Pancreas (tissue), 10 donors: ENCODE measurements around the gene KCNG2. TPM values are rescaled to one million over a fixed set of nuclear protein-coding genes. Genes with fewer than 3 reads are reported as not detected.
"Not testable (repeated sequence)": the region's sequence is repeated elsewhere in the genome, so short reads cannot be mapped to it uniquely, and the experiment has no call there.

Experiments
- ATAC-seq, 4 donors: fragments of 200-7000 bp; cut with Tn5 transposase; one replicate each; pipeline versions ENCODE4 v1.8.0 to v1.9.1; 2020; ENCODE audit warnings: mild to moderate bottlenecking in 4 of 4, moderate library complexity in 4 of 4
- DNase-seq, 6 donors: peaks; one replicate each; pipeline ENCODE4 v3.0.0-alpha.2; 2020
- FAIRE-seq: peaks from 2 replicates; lab custom pipeline; 2012; peaks lifted over from hg19 to GRCh38; lab: Jason Lieb, UNC
- H3K27ac ChIP-seq, 4 donors: fragments of 200-600 bp; sonication (generic); 1 replicate in 3 of 4; 2 replicates in 1 of 4; pipeline versions ENCODE4 v1.5.0 to v1.8.0; 2020
- H3K27me3 ChIP-seq, 4 donors: fragments of 200-600 bp; one replicate each; pipeline ENCODE4 v1.8.0; 2021
- H3K36me3 ChIP-seq, 3 donors: fragments of 200-600 bp; sonication (generic) in 1 of 3; one replicate each; pipeline versions ENCODE4 v1.5.0 to v1.8.0; 2020 to 2021
- H3K4me1 ChIP-seq, 3 donors: fragments of 200-600 bp; one replicate each; pipeline ENCODE4 v1.8.0; 2021
- H3K4me3 ChIP-seq, 4 donors: fragments of 200-600 bp; sonication (generic) in 2 of 4; one replicate each; pipeline versions ENCODE4 v1.5.0 to v1.8.0; 2020 to 2021
- H3K9me3 ChIP-seq, 4 donors: fragments of 200-600 bp; one replicate each; pipeline ENCODE4 v1.8.0; 2021
- CTCF ChIP-seq, 4 donors: fragments of 200-600 bp; sonication (generic) in 3 of 4; IDR thresholded peaks; one replicate each; pipeline versions ENCODE4 v1.5.0 to v1.8.0; 2021; ENCODE audit warnings: antibody characterized with exemption in 4 of 4
- WGBS, 2 donors: extraction: QIAGEN DNeasy Blood & Tissue Kit; methylation state at CpG; one replicate each; pipeline ENCODE4 v1.1.7; 2013; 5-methylcytosine and 5-hydroxymethylcytosine counted together
- intact Hi-C, 3 donors: fragments of 100-400 bp; cut with DNase I; formaldehyde crosslinking; loops; one replicate each; pipeline versions ENCODE4 v1.11.1 to v1.14.2; 2022
- polyA plus RNA-seq, 2 donors: library from polyadenylated mRNA; stranded (reverse); fragments of 200-250 nt; gene quantifications; one replicate each; pipeline ENCODE4 v1.2.3, GENCODE V29; 2013
- total RNA-seq, 6 donors: library from RNA; stranded (reverse); fragmentation: NEBNext Ultra II Directional in 4 of 6; extraction: Animal tissue kit (Norgen Biotek cat#: 25700) in 4 of 6; gene quantifications; one replicate each; pipeline versions ENCODE4 v1.2.1 to v1.2.4, GENCODE V29; 2021 to 2023
- donor health status: healthy with polysubstance abuse.
- donor health status: DM: no; HTN: no; CAD: no; lungs with moderate emphysema.
- donor health status: DM: no; HTN: no; CAD: no.
- donor health status: control.
- donor health status: control.
- donor health status: Bipolar disorder and iron deficiency.
- donor health status: DM: yes; HTN: yes; CAD: no.
- donor health status: DM: no; HTN: no; CAD: no.
- donor health status: DM: no; HTN: no; CAD: no.
- donor health status: DM: yes; HTN: yes; CAD: no.

Gene KCNG2
- total and polyA plus RNA-seq, 8 donors: 0.12 to 0.22 (median 0.13) TPM; not detected in 5

- Histone ChIP-seq H3K4me1 (no peaks in the 10 kb centered on the region), H3K27me3 (no peaks in the 10 kb centered on the region), H3K27ac (no peak overlapping the region), H3K4me3 (no peak overlapping the region), H3K9me3 (no peaks in the 10 kb centered on the region), H3K36me3 (no peaks in the 10 kb centered on the region)
- DNase-seq: peak in 2 of 6 donors; percentile 49 to 55
- intact Hi-C loops: no loop called here
- FAIRE-seq: no peak
- ATAC-seq: no peak
- 59 to 71% methylated on average over 59 to 74 of the region's 74 CpGs for WGBS, 2 donors
- no peak for TF ChIP-seq CTCF (IDR thresholded peaks at IDR 0.05)
These were observed 66.4 kb downstream of the KCNG2 start for GRCh38 chr18:79864006-79864725.

- H3K27me3 ChIP-seq, DNase-seq, FAIRE-seq, H3K9me3 ChIP-seq, intact Hi-C loops, H3K4me3 ChIP-seq, H3K27ac ChIP-seq, ATAC-seq, H3K4me1 ChIP-seq, H3K36me3 ChIP-seq: not testable (repeated sequence)
- 79 to 90% methylated on average over 4 of the region's 4 CpGs for WGBS, 2 donors
These were observed 67.2 kb downstream of the KCNG2 start for GRCh38 chr18:79864955-79865354.

- H3K27ac ChIP-seq, H3K9me3 ChIP-seq, FAIRE-seq, H3K4me1 ChIP-seq, H3K36me3 ChIP-seq, intact Hi-C loops, ATAC-seq, H3K4me3 ChIP-seq, H3K27me3 ChIP-seq, DNase-seq: not testable (repeated sequence)
- 51 to 55% methylated on average over 3 of the region's 3 CpGs for WGBS, 2 donors
These were observed 68.2 kb downstream of the KCNG2 start for GRCh38 chr18:79865951-79866350.

- H3K4me3 ChIP-seq: no peak overlapping the region
- intact Hi-C loops: no loop called here
- FAIRE-seq: no peak
- no peaks in the 10 kb centered on the region for H3K9me3 ChIP-seq
- no peak for ATAC-seq
- H3K36me3 ChIP-seq: no peaks in the 10 kb centered on the region
- H3K4me1 ChIP-seq: no peaks in the 10 kb centered on the region
- no peak overlapping the region for H3K27ac ChIP-seq
- no peaks in the 10 kb centered on the region for H3K27me3 ChIP-seq
- peak in 1 of 6 donors; percentile 14 for DNase-seq
- 85 to 91% methylated on average over 20 of the region's 20 CpGs for WGBS, 2 donors
- TF ChIP-seq CTCF (IDR thresholded peaks at IDR 0.05): no peak
These were observed 69.3 kb downstream of the KCNG2 start for GRCh38 chr18:79866889-79867574.

- no peak overlapping the region for H3K27ac ChIP-seq
- H3K4me1 ChIP-seq: no peaks in the 10 kb centered on the region
- no peak for DNase-seq
- 60 to 81% methylated on average over 16 of the region's 16 CpGs for whole genome bisulfite sequencing, 2 donors
- no peak for TF ChIP-seq CTCF (IDR thresholded peaks at IDR 0.05)
- H3K36me3 ChIP-seq: no peaks in the 10 kb centered on the region
- H3K4me3 ChIP-seq: no peak overlapping the region
- FAIRE-seq: no peak
- intact Hi-C loops: no loop called here
- ATAC-seq: no peak
- no peaks in the 10 kb centered on the region for H3K9me3 ChIP-seq
- H3K27me3 ChIP-seq: no peaks in the 10 kb centered on the region
These were observed 69.9 kb downstream of the KCNG2 start for GRCh38 chr18:79867666-79868065.
